NOMO-1 treated with dmso at 0.1 percent for 144 hours (cell line): ENCODE data around the gene RHOF.
"Not testable (repeated sequence)": the region's sequence is repeated elsewhere in the genome, so short reads cannot be mapped to it uniquely, and the experiment has no call there.

Experiments
- DNase-seq: peaks from one replicate; lab custom pipeline; 2025; ENCODE audit not compliant: unreplicated experiment; lab: John Stamatoyannopoulos, UW

RHOF gene

DNA sequence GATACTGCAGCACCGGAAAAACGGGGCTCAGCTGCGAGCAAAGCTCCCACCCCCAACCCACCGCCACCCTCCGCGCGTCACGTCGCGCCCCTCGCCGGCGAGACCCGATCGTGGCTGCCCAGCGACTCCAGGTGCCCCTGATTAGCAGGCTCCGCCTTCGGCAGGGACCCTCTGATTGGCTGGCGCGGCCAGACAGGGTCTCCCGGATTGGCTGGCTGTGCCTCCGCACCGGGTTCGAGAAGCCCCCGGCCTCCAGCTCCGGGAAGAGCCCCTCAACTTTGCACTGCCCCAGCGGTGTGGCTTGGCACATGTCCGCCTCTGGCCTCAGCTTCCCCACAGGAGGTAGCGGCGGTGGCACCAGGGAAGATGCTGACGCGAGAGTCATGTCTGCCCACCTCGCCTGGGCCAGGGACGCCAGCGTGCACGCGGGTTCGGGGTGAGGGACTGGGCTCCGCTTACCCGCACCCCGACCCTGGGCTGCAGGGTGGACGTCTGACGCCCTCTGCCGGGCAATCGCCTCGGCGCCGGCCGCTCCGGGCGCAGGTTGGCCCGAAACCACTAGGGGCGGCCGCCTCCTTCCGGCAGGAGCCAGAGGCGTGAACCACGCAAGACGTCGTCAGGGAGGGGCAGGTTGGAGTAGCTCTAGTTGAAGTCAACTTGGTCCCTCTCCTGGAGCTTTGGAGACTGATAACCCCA lies 498 bp upstream of the RHOF start:
- peak; percentile 93 for DNase-seq

DNA sequence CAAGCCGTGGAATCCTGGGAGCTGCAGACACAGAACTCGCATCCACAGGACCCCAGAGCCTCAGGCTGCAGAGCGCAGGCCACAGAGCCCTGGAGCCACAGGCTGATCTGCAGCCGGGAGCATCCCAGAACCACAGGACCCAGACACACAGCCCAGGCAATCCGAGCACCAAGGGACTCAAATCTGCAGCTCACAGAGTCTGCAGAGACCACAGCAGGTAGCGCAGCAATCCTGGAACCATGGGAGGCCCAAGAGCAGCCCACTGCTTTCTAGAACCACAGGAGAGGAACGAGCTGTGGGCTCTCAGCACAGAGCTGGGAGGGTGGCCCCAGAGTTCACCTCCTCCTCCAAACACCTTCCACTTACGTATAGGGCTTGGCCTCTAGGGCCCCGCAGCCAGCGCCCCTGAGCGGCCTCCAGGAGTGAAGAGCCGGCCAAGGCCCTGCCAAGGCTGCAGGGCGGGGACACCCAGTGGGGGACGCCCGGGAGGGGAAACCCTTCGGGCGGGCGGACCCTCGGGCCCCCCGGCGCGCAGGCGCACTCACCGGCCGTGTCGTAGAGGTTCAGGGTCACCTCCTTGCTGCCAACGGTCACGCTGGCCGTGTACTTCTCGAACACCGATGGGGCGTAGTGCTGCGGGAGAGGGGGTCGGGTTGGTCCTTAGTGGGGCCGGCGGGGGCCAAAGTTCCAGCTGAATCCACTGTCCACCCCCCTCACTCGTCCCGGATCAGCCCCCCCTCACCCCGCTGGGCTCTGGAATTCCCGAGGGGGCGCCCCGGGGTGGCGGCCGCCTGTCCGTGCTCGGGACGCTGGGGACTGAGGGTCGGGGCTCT lies 665 bp downstream of the RHOF start:
- no peak for DNase-seq

DNA sequence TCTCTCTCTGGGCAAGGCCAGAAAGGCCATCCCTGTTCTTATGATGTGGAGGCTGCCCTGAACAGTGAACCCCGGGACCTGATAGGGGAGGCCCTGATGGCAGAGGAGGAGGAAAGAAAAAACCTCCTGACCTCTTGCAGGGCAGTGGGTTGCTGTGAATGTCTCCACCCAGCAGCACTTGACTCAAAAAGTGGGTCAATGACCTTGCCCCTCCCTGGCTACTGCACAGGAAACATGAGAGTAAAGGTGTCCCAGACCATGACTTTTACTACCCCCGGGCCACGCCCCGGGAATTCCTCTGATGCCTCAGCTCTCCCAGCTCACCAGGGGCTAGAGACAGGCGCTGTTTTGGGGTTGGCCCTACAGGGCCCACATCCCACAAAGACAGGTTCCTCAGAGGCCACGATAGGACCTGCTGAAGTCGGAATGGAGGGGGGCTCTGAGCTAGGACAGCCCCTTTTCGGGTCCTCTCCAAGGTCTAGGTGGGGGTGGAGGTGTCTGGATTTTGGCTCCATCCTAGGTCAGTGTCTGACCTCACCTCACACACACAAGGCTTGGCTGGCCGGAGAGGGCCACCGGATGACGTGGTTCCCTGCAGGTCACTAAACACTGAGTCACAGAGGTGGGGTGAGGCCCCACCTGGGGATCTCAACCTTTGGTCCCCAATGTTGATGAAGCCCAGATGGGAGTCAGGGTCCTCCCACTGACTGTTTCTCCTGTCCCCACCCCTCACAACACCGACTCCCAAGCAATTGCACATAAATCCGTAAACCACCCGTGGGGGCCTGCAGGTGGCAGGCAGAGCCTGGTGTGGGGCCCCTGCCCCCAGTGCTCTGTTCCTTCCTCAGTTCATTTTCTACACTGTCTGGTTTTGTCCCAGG lies 1.6 kb downstream of the RHOF start:
- DNase-seq = no peak

DNA sequence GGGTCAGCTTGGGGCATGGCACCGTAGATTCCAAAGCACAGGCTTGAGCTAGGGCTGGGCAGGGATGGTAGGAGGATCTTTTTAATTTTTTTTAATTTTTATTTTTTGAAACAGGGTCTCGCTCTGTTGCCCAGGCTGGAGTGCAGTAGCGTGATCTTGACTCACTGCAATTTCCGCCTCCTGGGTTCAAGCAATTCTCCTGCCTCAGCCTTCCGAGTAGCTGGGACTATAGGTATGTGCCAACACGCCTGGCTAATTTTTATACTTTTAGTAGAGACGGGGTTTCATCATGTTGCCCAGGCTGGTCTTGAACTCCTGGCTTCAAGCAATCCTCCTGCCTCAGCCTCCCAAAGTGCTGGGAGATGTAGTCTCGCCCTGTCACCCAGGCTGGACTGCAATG lies 2.7 kb downstream of the RHOF start:
- DNase-seq = not testable (repeated sequence)

DNA sequence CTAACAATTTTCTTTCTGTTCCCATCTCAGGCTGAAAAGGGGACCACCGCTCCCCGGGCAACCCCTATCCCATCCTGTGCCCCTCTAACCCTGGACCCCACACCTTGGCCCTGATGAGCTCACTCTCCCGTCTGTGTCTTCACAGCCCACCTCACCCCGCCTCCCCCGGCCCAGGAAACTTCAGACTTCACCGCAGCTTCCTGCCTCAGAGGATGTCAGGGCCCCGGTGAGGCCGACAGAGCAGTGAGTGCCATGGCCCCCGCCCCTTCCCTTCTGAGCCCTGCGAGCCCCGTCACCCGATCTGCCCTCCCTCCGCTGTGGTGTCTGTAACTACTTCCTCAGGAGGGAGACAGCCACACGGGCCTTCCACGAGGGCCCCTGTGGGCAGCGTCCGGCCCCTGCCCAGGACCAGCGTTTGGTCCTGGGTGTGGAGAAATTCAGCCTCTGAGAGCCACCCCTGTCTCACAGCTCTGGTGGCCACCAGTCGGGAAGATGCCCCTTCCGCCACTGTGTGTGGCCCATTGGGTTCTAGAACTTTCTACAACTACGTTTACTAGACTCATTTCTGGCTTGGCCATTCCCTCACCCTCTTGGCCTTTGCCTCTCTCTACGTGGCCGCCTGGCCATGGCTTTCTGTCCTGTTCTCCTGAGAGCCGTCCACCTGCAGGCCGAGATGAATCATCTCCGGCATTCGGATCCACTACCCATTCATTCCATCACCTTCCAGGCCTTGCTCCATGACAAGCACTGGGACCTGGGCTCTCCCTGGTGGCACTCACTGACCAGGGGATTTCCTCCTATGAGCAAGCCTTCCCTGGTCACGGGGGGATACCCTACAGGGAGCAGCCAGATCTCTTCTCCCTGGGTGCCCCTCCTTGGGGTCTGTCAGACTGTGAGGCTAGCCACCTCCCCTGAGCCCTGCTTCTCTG lies 3.4 kb downstream of the RHOF start:
- DNase-seq = peak; percentile 93

DNA sequence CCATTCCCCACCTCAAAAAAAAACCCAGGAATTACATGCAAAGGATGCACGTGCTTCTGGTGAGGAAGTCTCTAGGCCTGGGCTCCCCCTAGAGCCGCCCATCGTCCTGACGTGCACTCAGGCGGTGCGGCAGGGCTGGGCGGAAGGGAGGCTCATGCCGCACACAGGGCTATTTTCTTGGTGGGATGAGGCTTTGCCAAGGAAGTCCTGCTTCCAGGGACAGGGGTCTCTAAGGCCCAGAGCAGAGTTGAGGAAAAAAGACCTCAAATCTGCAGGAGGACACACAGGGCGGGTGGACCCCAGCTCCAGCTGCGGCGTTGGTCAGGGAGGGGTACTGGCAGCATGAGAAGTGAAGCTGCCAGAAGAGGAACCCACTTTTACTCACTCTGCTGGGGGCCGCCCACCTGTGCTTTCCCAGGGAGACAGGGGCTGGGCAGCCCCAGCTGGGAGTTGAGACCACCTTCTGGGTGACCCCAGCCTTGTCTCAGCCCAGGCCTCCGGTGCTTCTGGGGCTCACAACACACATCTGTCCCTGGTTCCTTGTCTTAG lies 4.2 kb downstream of the RHOF start:
- no peak for DNase-seq

DNA sequence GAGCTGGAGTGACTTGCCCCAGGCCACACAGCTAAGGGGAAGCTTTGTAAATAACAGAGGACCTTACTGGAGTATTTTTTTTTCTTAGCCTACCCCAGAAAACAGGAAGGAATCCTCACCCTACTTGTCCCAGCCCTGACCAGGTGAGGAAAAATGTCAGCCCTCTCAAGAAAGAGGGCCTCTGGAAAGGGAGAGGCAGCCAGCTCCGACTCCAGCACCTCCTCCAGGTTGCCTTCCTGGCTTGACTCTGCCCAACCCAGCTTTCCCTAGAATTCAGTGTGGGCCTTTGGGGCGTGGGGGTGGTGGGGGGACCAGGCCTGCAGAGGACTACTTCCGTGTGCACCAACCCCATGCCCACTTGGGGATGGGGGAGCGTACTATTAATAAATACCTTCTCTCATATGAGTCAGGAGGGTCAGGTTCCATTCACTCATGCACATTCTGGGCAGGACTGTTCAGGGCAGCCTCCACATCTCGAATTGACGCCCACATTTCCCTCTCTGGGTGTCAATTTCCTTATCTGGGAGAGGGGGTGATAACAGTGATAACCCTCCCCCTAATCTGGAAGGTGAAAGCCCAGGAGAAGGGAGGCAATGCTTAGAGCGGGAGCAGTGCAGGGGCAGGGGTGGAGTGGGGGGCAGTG lies 5.2 kb downstream of the RHOF start:
- DNase-seq = no peak

DNA sequence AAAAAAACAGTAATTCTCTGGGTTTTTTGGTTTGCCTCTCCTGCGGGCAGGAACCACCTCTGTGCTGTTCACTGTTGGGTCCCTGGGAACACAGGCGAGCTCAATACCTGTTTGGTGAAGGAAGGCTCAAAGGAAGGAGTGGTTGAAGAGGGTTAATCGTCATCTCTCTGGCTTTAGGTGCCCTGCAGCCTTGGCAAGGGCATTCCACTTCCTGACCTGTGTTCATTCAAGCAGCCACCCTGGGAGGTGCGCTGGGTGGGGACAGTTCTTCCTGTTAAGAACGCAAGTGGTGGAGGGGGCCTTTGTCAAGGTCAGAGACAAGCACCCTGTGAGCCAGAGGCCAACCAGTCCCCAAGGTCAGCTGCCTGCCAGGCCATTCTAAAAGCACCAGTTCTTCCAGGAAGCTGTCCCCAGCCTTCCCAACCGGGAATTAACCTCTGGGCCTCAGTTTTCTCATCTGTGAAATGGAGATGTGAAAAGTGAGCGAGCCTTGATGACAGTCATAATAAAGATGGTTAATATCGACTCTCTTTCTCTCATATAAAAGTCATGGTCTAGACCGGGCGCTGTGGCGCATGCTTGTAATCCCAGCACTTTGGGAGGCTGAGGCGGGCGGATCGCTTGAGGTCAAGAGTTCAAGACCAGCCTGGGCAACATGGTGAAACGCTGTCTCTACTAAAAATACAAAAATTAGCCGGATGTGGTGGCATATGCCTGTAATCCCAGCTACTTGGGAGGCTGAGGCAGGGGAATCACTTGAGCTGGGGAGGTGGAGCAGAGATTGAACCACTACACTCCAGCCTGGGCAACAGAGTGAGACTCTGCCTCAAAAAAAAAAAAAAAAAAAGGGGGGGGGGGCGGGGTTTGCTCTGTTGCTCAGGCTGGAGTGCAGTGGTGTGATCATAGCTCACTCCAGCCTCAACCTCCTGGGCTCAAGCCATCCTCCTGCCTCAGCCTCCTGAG lies 6.1 kb downstream of the RHOF start:
- no peak for DNase-seq

DNA sequence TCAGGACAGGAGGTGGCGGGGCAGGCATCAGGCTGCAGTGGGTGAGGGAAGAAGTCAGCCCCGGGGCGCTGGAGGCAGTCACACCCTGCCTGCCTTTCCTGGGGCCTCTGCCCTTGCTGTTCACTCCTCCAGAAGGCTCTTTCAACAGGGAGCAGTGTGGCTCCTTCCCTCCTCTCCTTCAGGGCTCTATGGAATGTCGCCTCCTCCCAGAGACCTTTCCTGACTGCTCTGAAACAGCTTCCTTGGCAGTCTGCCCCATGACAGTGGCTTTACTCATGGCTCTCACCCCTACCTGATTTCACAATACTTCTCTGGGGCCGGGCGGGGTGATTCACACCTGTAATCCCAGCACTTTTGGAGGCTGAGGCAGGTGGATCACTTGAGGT lies 7.1 kb downstream of the RHOF start:
- DNase-seq = no peak

DNA sequence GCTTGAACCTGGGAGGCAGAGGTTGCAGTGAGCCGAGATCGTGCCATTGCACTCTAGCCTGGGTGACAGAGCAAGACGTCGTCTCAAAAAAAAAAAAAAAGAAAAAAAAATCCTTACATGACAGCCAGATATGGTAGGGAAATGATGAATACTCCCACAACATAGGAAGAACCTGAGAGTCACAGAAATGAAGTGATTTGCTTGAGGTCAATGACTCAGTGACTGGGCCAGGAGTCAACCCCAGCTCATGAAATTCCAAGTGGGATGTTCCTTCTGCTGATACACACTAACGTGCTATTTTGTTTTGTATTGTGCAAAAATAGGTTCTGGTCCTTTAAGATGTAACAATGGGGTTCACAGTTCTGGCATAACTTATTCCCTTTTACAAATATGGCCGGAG lies 9.0 kb downstream of the RHOF start:
- DNase-seq = no peak

DNA sequence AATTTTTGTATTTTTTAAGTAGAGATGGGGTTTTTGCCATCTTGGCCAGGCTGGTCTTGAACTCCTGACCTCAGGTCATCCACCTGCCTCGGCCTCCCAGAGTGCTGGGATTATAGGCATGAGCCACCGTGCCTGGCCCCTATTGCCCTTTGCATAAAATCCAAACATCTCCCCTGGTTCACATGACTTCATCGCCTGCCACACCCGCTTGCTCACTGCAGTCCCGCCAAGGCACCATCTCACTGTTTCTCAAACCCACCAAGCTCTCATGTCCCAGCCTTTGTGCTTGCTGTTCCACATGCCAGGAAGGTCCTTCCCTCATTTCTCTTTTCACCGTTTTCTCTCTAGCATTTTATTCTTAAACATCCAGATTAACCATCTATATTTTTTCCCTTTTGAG lies 9.7 kb downstream of the RHOF start:
- no peak for DNase-seq

DNA sequence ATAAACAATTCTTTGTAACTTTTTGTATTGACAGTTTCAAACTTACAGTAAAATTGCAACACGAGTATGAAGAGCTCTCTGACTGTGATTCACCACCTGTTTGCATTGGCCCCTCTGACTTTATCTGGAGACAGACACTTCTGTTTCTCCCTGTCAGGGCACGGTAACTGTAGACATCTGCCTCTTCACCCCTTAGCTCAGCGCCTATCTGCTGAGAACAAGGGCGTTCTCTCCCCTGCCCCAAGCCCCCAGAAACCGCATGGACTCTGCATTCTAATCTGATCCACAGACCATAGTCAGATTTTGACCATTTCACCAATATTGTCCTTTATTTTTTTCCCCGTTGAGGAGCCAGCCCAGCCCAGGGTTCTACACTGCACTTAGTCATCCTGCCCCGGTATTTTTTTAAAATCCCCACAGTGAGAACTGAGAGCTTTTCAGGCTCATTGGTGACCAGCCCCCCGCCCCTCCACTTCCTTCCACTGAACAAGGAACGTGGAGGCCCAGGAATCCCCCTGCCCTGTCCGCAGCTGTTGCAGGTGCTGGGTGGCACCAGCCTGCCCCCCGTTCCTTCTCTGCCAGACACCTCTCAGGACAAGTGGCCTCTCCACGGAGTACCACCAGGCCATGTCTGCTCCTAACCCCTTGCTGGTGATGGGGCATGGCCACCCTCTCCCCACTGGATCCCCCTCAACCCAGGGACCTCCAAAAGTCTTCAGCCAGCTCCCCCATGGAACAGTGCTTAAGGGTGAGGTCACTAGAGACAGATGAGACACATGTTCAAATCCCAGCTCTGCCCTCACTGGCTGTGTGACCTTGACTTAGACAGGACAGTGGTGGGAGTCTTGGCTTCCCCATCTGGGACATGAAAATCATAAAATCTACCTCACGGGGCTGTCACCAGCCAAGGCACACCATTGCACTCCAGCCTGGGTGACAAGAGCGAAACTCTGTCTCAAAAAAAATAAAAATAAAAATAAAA lies 11.2 kb downstream of the RHOF start:
- DNase-seq = no peak

DNA sequence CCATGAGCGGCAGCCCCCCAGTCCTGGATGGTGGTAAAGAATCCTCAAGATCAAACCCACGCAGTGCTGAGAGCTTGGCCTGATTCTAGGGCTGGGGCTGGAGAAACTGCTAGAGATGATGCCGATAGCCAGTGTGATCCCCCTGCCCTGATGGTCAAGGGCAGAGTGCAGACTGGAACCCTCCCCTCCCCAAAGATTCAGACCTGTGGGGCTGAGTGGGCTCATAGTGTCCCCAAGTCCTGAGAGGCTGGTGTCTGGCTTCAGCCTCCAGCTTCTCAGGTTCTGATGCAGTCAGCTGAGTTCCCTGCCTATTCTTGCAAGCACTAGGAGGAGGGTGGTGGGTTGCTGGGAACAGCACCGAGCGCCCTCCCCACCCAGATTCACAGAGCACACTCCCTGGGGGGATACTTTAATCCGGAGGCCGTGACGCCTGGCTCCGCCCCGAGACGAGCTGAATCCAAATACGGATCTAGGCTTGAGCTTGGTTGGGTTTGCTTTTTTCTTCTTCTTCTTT lies 11.9 kb downstream of the RHOF start:
- DNase-seq = no peak

DNA sequence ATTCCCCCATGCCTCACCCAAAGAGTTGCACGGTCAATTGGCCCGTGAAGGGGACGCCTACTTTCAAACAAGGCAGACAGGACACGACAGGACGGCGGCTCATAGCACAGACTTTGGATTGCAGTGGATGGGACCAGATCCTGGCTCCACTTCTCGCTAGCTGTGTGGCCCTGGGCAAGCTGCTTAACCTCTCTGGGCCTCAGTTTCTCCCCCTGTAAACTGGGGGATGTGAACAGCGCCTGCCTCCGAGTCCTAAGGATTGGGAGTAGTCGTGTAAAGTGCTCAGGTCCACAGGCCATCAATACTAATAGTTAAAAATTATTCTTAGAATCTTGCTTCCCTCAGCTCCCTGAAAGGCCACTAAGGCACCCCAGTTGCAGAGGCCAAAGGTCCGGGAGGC lies 13.1 kb downstream of the RHOF start:
- DNase-seq = no peak

DNA sequence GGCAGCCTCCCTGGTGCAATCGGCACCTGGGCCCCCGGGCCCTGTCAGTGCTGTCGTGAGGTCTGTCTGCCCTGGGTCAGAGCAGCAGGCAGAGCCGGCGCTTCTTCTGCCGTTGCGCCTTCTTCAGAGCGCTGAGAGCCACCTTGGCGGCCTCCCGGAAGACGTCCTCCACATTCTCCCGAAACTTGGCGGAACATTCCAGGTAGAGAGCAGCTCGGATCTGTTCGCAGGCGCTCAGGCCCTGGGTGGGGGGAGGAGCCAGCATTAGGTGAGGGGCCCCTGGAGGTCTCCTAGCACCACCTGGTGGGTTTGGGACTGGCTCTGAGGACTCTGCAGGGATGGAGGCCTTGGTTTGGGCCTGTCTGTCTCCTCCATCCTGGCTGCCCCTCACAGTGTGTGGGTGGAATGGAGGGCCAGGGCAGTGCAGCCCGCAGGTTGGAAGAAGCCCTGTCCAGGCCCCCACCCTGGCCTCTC lies 14.0 kb downstream of the RHOF start:
- no peak for DNase-seq

DNA sequence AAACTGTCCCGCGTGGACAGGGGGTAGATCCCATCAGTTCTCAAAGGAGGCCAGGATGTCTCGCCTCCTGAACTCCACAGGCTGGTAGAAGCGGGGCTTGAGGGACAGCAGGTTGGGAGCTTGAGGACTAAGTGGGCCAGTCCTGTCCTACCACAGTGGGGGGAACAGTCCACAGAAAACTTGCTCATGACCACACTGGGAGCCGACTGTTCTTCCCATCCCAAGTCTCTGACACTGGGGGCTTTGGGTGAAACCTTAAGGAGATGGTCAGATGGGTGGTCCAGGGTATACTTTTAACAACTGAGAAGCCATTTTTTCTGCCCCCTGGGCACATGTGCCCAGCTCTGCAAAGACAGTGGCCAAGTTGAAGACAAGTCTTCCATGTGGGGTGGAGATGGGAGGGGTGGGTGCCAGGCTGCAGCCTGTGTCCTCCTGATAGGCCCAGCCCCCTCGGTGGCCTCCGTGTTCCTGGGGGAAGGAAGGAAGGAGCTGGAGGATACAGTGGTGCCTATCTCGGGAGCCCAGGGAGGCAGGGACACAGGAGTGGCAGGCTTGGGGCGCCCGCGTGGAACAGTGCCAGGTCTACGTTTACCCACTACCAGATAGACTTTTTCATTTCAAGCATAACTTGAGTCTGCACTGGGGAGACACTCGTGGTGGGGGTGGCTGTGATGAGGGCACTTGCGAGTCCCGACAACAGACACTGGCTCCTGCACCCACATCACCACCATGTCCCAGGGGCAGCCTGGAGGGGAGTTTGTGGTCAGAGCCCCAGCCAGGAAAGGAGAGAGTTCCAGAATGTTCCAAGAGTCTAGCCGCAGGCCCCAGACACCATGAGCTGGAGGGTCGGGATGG lies 14.7 kb downstream of the RHOF start:
- no peak for DNase-seq
